Muscle of leg (tissue), 9 donors: ENCODE measurements around the gene CYP4V2. TPM values are rescaled to one million over a fixed set of nuclear protein-coding genes. Genes with fewer than 3 reads are reported as not detected.

ENCODE experiments used
- polyA plus RNA-seq, 8 donors: library from polyadenylated mRNA; unstranded; fragments of 120-200 nt; gene quantifications; one replicate each; pipeline versions ENCODE4 v1.2.1 to v1.2.3, GENCODE V29; 2013; ENCODE audit warnings: inconsistent platforms in 1 of 8, low replicate concordance in 1 of 8; ENCODE audit not compliant: insufficient read length in 8 of 8, insufficient read depth in 1 of 8
- total RNA-seq: library from RNA; stranded (reverse); fragments of 120-200 nt; gene quantifications from one replicate; pipeline ENCODE4 v1.2.4, GENCODE V29; 2013

The CYP4V2 gene
- total and polyA plus RNA-seq, 9 donors, result 2.9 to 8.1 (median 4.7) TPM

Other genes starting within 250 kb of the CYP4V2 start
- 1.6 TPM for gene TLR3, start 122.4 kb upstream of the CYP4V2 start, total RNA-seq
- 1 to 10 TPM in 4 of 8 donors, under 1 TPM in 4; 0.69 to 1.5 (median 1.0) TPM for gene TLR3, start 122.4 kb upstream of the CYP4V2 start, polyA plus RNA-seq
- 9.4 TPM for gene FAM149A, start 86.9 kb upstream of the CYP4V2 start, total RNA-seq
- gene FAM149A, start 86.9 kb upstream of the CYP4V2 start, polyA plus RNA-seq, result 10 to 100 TPM in 1 of 8 donors, 1 to 10 TPM in 7; 5.3 to 10.2 (median 7.3) TPM
- 0.09 TPM for gene KLKB1, start 35.9 kb downstream of the CYP4V2 start, total RNA-seq
- gene KLKB1, start 35.9 kb downstream of the CYP4V2 start, polyA plus RNA-seq, result under 1 TPM; 0.10 to 0.71 (median 0.28) TPM
- gene F11, start 74.6 kb downstream of the CYP4V2 start, total RNA-seq, result not detected
- under 1 TPM in 2 of 8 donors, not detected in 6; 0.20 to 0.41 TPM for gene F11, start 74.6 kb downstream of the CYP4V2 start, polyA plus RNA-seq